HepG2 (cell line): Measurements from ENCODE around the gene ATG16L2. TPM values are rescaled to one million over a fixed set of nuclear protein-coding genes. Genes with fewer than 3 reads are reported as not detected.

Experiments
- EP300 ChIP-seq, 3 experiments: sonication (generic) in 1 of 3; formaldehyde crosslinking in 1 of 3; IDR thresholded peaks; 2 replicates each; pipeline versions ENCODE4 v1.5.1 to v1.6.1; 2011 to 2020; ENCODE audit warnings: low read depth in 2 of 3, low read length in 2 of 3, borderline replicate concordance in 1 of 3, improper control_type of control experiment in 1 of 3, mild to moderate bottlenecking in 1 of 3, missing genetic modification reagents in 1 of 3, moderate library complexity in 1 of 3
- FOXM1 ChIP-seq: sonication (generic); formaldehyde crosslinking; IDR thresholded peaks from 2 replicates; pipeline ENCODE4 v1.5.0; 2020; ENCODE audit warnings: missing genetic modification reagents
- FUBP1 ChIP-seq: sonication (generic); formaldehyde crosslinking; IDR thresholded peaks from 2 replicates; pipeline ENCODE4 v1.5.1; 2020; ENCODE audit warnings: missing genetic modification reagents, mild to moderate bottlenecking, borderline replicate concordance
- HBP1 ChIP-seq: IDR thresholded peaks from 2 replicates; pipeline ENCODE4 v1.6.1; 2016; ENCODE audit warnings: low read depth, control low read depth
- HNF4G ChIP-seq, 2 experiments: sonication (generic) in 1 of 2; formaldehyde crosslinking in 1 of 2; IDR thresholded peaks; 2 replicates each; pipeline versions ENCODE4 v1.4.0 to v1.6.1; 2011 to 2020; ENCODE audit warnings: borderline replicate concordance in 2 of 2, low read depth in 2 of 2, mild to moderate bottlenecking in 2 of 2, low read length in 1 of 2, missing genetic modification reagents in 1 of 2, moderate library complexity in 1 of 2
- KAT8 ChIP-seq: IDR thresholded peaks from 2 replicates; pipeline ENCODE4 v1.6.1; 2016; ENCODE audit warnings: missing genetic modification reagents, missing compliant biosample characterization
- MTERF4 ChIP-seq: sonication (generic); formaldehyde crosslinking; IDR thresholded peaks from 2 replicates; pipeline ENCODE4 v1.8.0; 2023; ENCODE audit warnings: mild to moderate bottlenecking, missing genetic modification reagents
- NFAT5 ChIP-seq: sonication (generic); formaldehyde crosslinking; IDR thresholded peaks from 2 replicates; pipeline ENCODE4 v1.4.0; 2020; ENCODE audit warnings: missing genetic modification reagents
- NFIB ChIP-seq: sonication (generic); formaldehyde crosslinking; IDR thresholded peaks from 2 replicates; pipeline ENCODE4 v1.9.0; 2021; ENCODE audit warnings: missing genetic modification reagents, mild to moderate bottlenecking, borderline replicate concordance
- STAG1 ChIP-seq: sonication (generic); formaldehyde crosslinking; IDR thresholded peaks from 2 replicates; pipeline ENCODE4 v1.4.0; 2020; ENCODE audit warnings: missing genetic modification reagents
- TBX2 ChIP-seq: sonication (generic); formaldehyde crosslinking; IDR thresholded peaks from 2 replicates; pipeline ENCODE4 v1.5.0; 2020; ENCODE audit warnings: missing genetic modification reagents, mild to moderate bottlenecking, borderline replicate concordance
- U2AF2 ChIP-seq: fragments of 200-400 bp; formaldehyde crosslinking; IDR thresholded peaks from 2 replicates; pipeline ENCODE4 v1.6.1; 2017; ENCODE audit warnings: low read depth, mild to moderate bottlenecking, low read length
- YY1 ChIP-seq: IDR thresholded peaks from 2 replicates; pipeline ENCODE4 v1.6.1; 2011; ENCODE audit warnings: low read length, low read depth, moderate library complexity, mild to moderate bottlenecking; ENCODE audit not compliant: insufficient read depth, insufficient replicate concordance
- ZMYM4 ChIP-seq: sonication (generic); formaldehyde crosslinking; IDR thresholded peaks from 2 replicates; pipeline ENCODE4 v1.8.1; 2023; ENCODE audit warnings: mild to moderate bottlenecking, missing genetic modification reagents
- ZNF143 ChIP-seq: sonication (generic); formaldehyde crosslinking; IDR thresholded peaks from 2 replicates; pipeline ENCODE4 v1.4.0; 2020; ENCODE audit warnings: missing genetic modification reagents
- ZNF331 ChIP-seq: sonication (generic); formaldehyde crosslinking; IDR thresholded peaks from 2 replicates; pipeline ENCODE4 v1.4.0; 2020; ENCODE audit warnings: missing genetic modification reagents
- ZNF556 ChIP-seq: sonication (generic); formaldehyde crosslinking; IDR thresholded peaks from 2 replicates; pipeline ENCODE4 v1.4.0; 2020; ENCODE audit warnings: mild to moderate bottlenecking, missing genetic modification reagents, borderline replicate concordance
- polyA plus RNA-seq, 8 experiments: library from polyadenylated mRNA; depleted of rRNA in 3 of 8; stranded (reverse) in 7 of 8; unstranded in 1 of 8; fragments of >200 nt; fragmentation: Illumina TruSeq in 4 of 8; extraction: Trizol in 4 of 8; gene quantifications; 2 replicates each; pipeline versions ENCODE4 v1.2.1 to v1.2.3, GENCODE V29; 2011 to 2016; ENCODE audit warnings: low read depth in 4 of 8, missing spikeins in 1 of 8, mixed read lengths in 1 of 8; ENCODE audit not compliant: insufficient read depth in 1 of 8
- total RNA-seq, 5 experiments: library from RNA; depleted of rRNA; stranded (reverse); fragments of >200 nt; fragmentation: Illumina TruSeq; extraction: Trizol; gene quantifications; 2 replicates each; pipeline ENCODE4 v1.2.3, GENCODE V29; 2016; ENCODE audit warnings: low read depth in 1 of 5

Gene ATG16L2
- total and polyA plus RNA-seq, 2 of the 13 experiments (the other 11 are each of a cell fraction or from before 2014, with no cell fraction given): 6.2 to 14.8 TPM

GRCh38 chr11:72793425-72794367 is 20.5 kb upstream of the ATG16L2 start, which contains the start of gene STARD10 (continued):
- TF ChIP-seq NFAT5 (no peak), FOXM1 (CRISPR knock-in tag) (no peak), TBX2 (CRISPR knock-in tag) (peak; percentile 84), EP300 (IDR thresholded peaks at IDR 0.05; ENCODE audit: low read depth in 2 of 2, low read length in 2 of 2) (0 out of 4 replicates have a peak, but pooled peaks of 1 of the 2 experiments have one; percentile 8), EP300 (CRISPR knock-in tag; IDR thresholded peaks at IDR 0.05; ENCODE audit: borderline replicate concordance) (no peak), KAT8 (CRISPR knock-in tag) (peak; percentile 78; the same call in 1 of the 2 replicates), U2AF2 (no peak), STAG1 (CRISPR knock-in tag) (peak; percentile 78), NFIB (CRISPR knock-in tag) (no peak), ZNF331 (CRISPR knock-in tag) (0 out of 2 replicates have a peak, but pooled peaks have one; percentile 9), HBP1 (CRISPR knock-in tag) (peak; percentile 71; the same call in 1 of the 2 replicates), ZNF143 (CRISPR knock-in tag) (peak; percentile 93), YY1 (peak; percentile 92), ZMYM4 (CRISPR knock-in tag) (peak; percentile 68; the same call in 1 of the 2 replicates), FUBP1 (CRISPR knock-in tag) (no peak), MTERF4 (CRISPR knock-in tag) (no peak), ZNF556 (CRISPR knock-in tag) (no peak), HNF4G (IDR thresholded peaks at IDR 0.05; ENCODE audit: borderline replicate concordance, low read depth, low read length) (no peak), HNF4G (CRISPR knock-in tag; IDR thresholded peaks at IDR 0.05; ENCODE audit: borderline replicate concordance, low read depth) (peak; percentile 63)
